Nephron progenitor cell (in vitro differentiated cells): ENCODE measurements around the gene FAM193B.
A peak's percentile ranks its signal among the peaks of the same experiment; 100 is the strongest.
"Not testable (repeated sequence)": the region's sequence is repeated elsewhere in the genome, so short reads cannot be mapped to it uniquely, and the experiment has no call there.

ENCODE experiments used
- DNase-seq: peaks from one replicate; pipeline ENCODE4 v3.0.0; 2021
- H3K27ac Mint-ChIP-seq: 2 replicates; pipeline ENCODE4 v1.8.0; 2021; ENCODE audit warnings: mild to moderate bottlenecking, moderate library complexity, mixed read lengths
- H3K27me3 Mint-ChIP-seq: 2 replicates; pipeline ENCODE4 v1.8.0; 2021; ENCODE audit warnings: mild to moderate bottlenecking, low read depth, mixed read lengths; ENCODE audit not compliant: poor library complexity
- H3K36me3 Mint-ChIP-seq: 2 replicates; pipeline ENCODE4 v1.8.0; 2021; ENCODE audit warnings: low read depth, mixed read lengths
- H3K4me1 Mint-ChIP-seq: 2 replicates; pipeline ENCODE4 v1.8.0; 2021; ENCODE audit warnings: mixed read lengths
- H3K4me3 Mint-ChIP-seq: 2 replicates; pipeline ENCODE4 v1.8.0; 2021; ENCODE audit warnings: mild to moderate bottlenecking, moderate library complexity, mixed read lengths
- H3K9me3 Mint-ChIP-seq: 2 replicates; pipeline ENCODE4 v1.8.0; 2021; ENCODE audit warnings: mild to moderate bottlenecking, moderate library complexity, mixed read lengths
- TF ChIP-seq, protein P1 (sequence below): fragments of 200-600 bp; sonication (generic); IDR thresholded peaks from 2 replicates; pipeline ENCODE4 v1.5.0; 2021; ENCODE audit warnings: antibody characterized with exemption

Gene FAM193B

GRCh38 chr5:177575488-177575887 is 21.1 kb upstream of the FAM193B start:
- Mint-ChIP-seq H3K27me3 (peaks cover 54% of the 10 kb centered on the region), H3K36me3 (no peaks in the 10 kb centered on the region), H3K4me1 (no peaks in the 10 kb centered on the region), H3K4me3 (no peak overlapping the region), H3K9me3 (no peaks in the 10 kb centered on the region), H3K27ac (no peak overlapping the region)
- no peak for DNase-seq
- TF ChIP-seq, protein P1, sequence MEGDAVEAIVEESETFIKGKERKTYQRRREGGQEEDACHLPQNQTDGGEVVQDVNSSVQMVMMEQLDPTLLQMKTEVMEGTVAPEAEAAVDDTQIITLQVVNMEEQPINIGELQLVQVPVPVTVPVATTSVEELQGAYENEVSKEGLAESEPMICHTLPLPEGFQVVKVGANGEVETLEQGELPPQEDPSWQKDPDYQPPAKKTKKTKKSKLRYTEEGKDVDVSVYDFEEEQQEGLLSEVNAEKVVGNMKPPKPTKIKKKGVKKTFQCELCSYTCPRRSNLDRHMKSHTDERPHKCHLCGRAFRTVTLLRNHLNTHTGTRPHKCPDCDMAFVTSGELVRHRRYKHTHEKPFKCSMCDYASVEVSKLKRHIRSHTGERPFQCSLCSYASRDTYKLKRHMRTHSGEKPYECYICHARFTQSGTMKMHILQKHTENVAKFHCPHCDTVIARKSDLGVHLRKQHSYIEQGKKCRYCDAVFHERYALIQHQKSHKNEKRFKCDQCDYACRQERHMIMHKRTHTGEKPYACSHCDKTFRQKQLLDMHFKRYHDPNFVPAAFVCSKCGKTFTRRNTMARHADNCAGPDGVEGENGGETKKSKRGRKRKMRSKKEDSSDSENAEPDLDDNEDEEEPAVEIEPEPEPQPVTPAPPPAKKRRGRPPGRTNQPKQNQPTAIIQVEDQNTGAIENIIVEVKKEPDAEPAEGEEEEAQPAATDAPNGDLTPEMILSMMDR, result no peak

GRCh38 chr5:177569894-177570293 is 15.5 kb upstream of the FAM193B start:
- Mint-ChIP-seq H3K27me3 (peaks cover 34% of the 10 kb centered on the region), H3K9me3 (no peaks in the 10 kb centered on the region), H3K36me3 (no peaks in the 10 kb centered on the region), H3K4me1 (peaks cover 13% of the 10 kb centered on the region), H3K4me3 (no peak overlapping the region), H3K27ac (no peak overlapping the region)
- no peak for DNase-seq
- TF ChIP-seq, protein P1, result no peak

GRCh38 chr5:177568326-177568725 is 14.0 kb upstream of the FAM193B start:
- TF ChIP-seq, protein P1, result no peak
- peaks cover 4% of the 10 kb centered on the region for H3K9me3 Mint-ChIP-seq
- H3K4me1 Mint-ChIP-seq, result peaks cover 13% of the 10 kb centered on the region
- H3K27ac Mint-ChIP-seq, result peak overlapping the region; percentile 17
- no peak overlapping the region for H3K4me3 Mint-ChIP-seq
- peaks cover 30% of the 10 kb centered on the region for H3K27me3 Mint-ChIP-seq
- DNase-seq, result no peak
- no peaks in the 10 kb centered on the region for H3K36me3 Mint-ChIP-seq

GRCh38 chr5:177565046-177565445 is 10.7 kb upstream of the FAM193B start:
- no peak overlapping the region for H3K4me3 Mint-ChIP-seq
- no peak overlapping the region for H3K27ac Mint-ChIP-seq
- H3K9me3 Mint-ChIP-seq, result peaks cover 35% of the 10 kb centered on the region
- TF ChIP-seq, protein P1, result no peak
- peaks cover 33% of the 10 kb centered on the region for H3K27me3 Mint-ChIP-seq
- no peaks in the 10 kb centered on the region for H3K36me3 Mint-ChIP-seq
- DNase-seq, result no peak
- H3K4me1 Mint-ChIP-seq, result peaks cover 13% of the 10 kb centered on the region

- not testable (repeated sequence) for H3K27ac Mint-ChIP-seq, H3K36me3 Mint-ChIP-seq, H3K4me3 Mint-ChIP-seq, DNase-seq
- peaks cover 37% of the 10 kb centered on the region for H3K4me1 Mint-ChIP-seq
- H3K9me3 Mint-ChIP-seq, result peaks cover 49% of the 10 kb centered on the region
- H3K27me3 Mint-ChIP-seq, result peaks cover 13% of the 10 kb centered on the region
Observed at GRCh38 chr5:177559446-177559941, 5.1 kb upstream of the FAM193B start.

DNA sequence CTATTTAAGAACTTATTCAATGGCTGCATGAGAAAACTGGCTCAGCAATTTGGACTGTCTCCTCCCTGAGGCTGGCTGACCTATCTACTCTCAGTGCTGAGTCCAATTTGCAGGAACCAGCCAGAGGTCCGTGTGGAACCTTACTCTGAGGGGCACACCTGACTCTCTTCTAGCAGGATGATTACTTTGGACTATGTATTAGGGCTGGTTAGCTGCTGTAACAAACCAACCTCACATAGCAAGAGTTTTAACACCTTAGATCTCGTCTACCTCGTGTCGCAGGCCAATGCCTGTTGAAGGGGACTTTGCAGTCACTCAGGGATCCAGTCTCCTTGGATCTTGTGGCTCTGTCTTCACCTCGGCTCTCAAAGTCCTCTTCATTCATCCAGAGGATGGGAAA is 3.4 kb upstream of the FAM193B start:
- no peak overlapping the region for H3K4me3 Mint-ChIP-seq
- peaks cover 46% of the 10 kb centered on the region for H3K4me1 Mint-ChIP-seq
- no peak overlapping the region for H3K27ac Mint-ChIP-seq
- H3K36me3 Mint-ChIP-seq, result no peaks in the 10 kb centered on the region
- TF ChIP-seq, protein P1, result no peak
- DNase-seq, result no peak
- peaks cover 40% of the 10 kb centered on the region for H3K9me3 Mint-ChIP-seq
- peaks cover 7% of the 10 kb centered on the region for H3K27me3 Mint-ChIP-seq
